Measurements from ENCODE around the gene SRGAP1.

The SRGAP1 gene

GRCh38 chr12:63916561-63917476 is 72.3 kb downstream of the SRGAP1 start:
- no peaks in the 10 kb centered on the region for H3K27me3 ChIP-seq (ENCODE audit: control insufficient read depth, insufficient read depth, low read length)

GRCh38 chr12:63917477-63917862 is 73.0 kb downstream of the SRGAP1 start:
- no peaks in the 10 kb centered on the region for H3K27me3 ChIP-seq (ENCODE audit: control insufficient read depth, insufficient read depth, low read length)
- peaks cover 39% of the 10 kb centered on the region for H3K4me1 ChIP-seq (ENCODE audit: control insufficient read depth, insufficient read depth, low read length)
- H3K9ac ChIP-seq (ENCODE audit: low read length) = no peak overlapping the region
- no peaks in the 10 kb centered on the region for H3K36me3 ChIP-seq (ENCODE audit: control insufficient read depth, insufficient read depth, low read length)
- no peak overlapping the region for H3K4me3 ChIP-seq (ENCODE audit: low read length)
- H3K9me3 ChIP-seq (ENCODE audit: control insufficient read depth, low read length) = no peaks in the 10 kb centered on the region

More at GRCh38 chr12:63916561-63917476, 72.3 kb downstream of the SRGAP1 start:
- peaks cover 39% of the 10 kb centered on the region for H3K4me1 ChIP-seq (ENCODE audit: control insufficient read depth, insufficient read depth, low read length)
- H3K36me3 ChIP-seq (ENCODE audit: control insufficient read depth, insufficient read depth, low read length) = no peaks in the 10 kb centered on the region
- no peak overlapping the region for H3K9ac ChIP-seq (ENCODE audit: low read length)
- H3K4me3 ChIP-seq (ENCODE audit: low read length) = no peak overlapping the region
- H3K9me3 ChIP-seq (ENCODE audit: control insufficient read depth, low read length) = no peaks in the 10 kb centered on the region

GRCh38 chr12:63917864-63918799 is 73.6 kb downstream of the SRGAP1 start:
- Histone ChIP-seq H3K9ac (ENCODE audit: low read length) (no peak overlapping the region), H3K4me1 (ENCODE audit: control insufficient read depth, insufficient read depth, low read length) (peaks cover 39% of the 10 kb centered on the region), H3K36me3 (ENCODE audit: control insufficient read depth, insufficient read depth, low read length) (no peaks in the 10 kb centered on the region), H3K9me3 (ENCODE audit: control insufficient read depth, low read length) (no peaks in the 10 kb centered on the region), H3K27me3 (ENCODE audit: control insufficient read depth, insufficient read depth, low read length) (no peaks in the 10 kb centered on the region), H3K4me3 (ENCODE audit: low read length) (no peak overlapping the region)

- H3K4me1 ChIP-seq (ENCODE audit: control insufficient read depth, insufficient read depth, low read length) = peaks cover 39% of the 10 kb centered on the region
- no peak overlapping the region for H3K9ac ChIP-seq (ENCODE audit: low read length)
- no peaks in the 10 kb centered on the region for H3K27me3 ChIP-seq (ENCODE audit: control insufficient read depth, insufficient read depth, low read length)
- no peaks in the 10 kb centered on the region for H3K9me3 ChIP-seq (ENCODE audit: control insufficient read depth, low read length)
- no peaks in the 10 kb centered on the region for H3K36me3 ChIP-seq (ENCODE audit: control insufficient read depth, insufficient read depth, low read length)
- no peak overlapping the region for H3K4me3 ChIP-seq (ENCODE audit: low read length)
Observed at GRCh38 chr12:63918800-63919300, 74.3 kb downstream of the SRGAP1 start.

GRCh38 chr12:63919756-63920155 is 75.3 kb downstream of the SRGAP1 start:
- H3K4me3 ChIP-seq (ENCODE audit: low read length) = no peak overlapping the region
- H3K4me1 ChIP-seq (ENCODE audit: control insufficient read depth, insufficient read depth, low read length) = peaks cover 39% of the 10 kb centered on the region
- H3K27me3 ChIP-seq (ENCODE audit: control insufficient read depth, insufficient read depth, low read length) = no peaks in the 10 kb centered on the region
- no peaks in the 10 kb centered on the region for H3K9me3 ChIP-seq (ENCODE audit: control insufficient read depth, low read length)
- H3K36me3 ChIP-seq (ENCODE audit: control insufficient read depth, insufficient read depth, low read length) = no peaks in the 10 kb centered on the region
- H3K9ac ChIP-seq (ENCODE audit: low read length) = no peak overlapping the region

- Histone ChIP-seq H3K4me1 (ENCODE audit: control insufficient read depth, insufficient read depth, low read length) (peaks cover 25% of the 10 kb centered on the region), H3K27me3 (ENCODE audit: control insufficient read depth, insufficient read depth, low read length) (no peaks in the 10 kb centered on the region), H3K9me3 (ENCODE audit: control insufficient read depth, low read length) (no peaks in the 10 kb centered on the region), H3K9ac (ENCODE audit: low read length) (no peak overlapping the region), H3K4me3 (ENCODE audit: low read length) (no peak overlapping the region), H3K36me3 (ENCODE audit: control insufficient read depth, insufficient read depth, low read length) (no peaks in the 10 kb centered on the region)
Observed at GRCh38 chr12:63921157-63921556, 76.7 kb downstream of the SRGAP1 start.

- Histone ChIP-seq H3K9me3 (ENCODE audit: control insufficient read depth, low read length) (no peaks in the 10 kb centered on the region), H3K4me3 (ENCODE audit: low read length) (no peak overlapping the region), H3K9ac (ENCODE audit: low read length) (no peak overlapping the region), H3K4me1 (ENCODE audit: control insufficient read depth, insufficient read depth, low read length) (peaks cover 12% of the 10 kb centered on the region), H3K27me3 (ENCODE audit: control insufficient read depth, insufficient read depth, low read length) (no peaks in the 10 kb centered on the region), H3K36me3 (ENCODE audit: control insufficient read depth, insufficient read depth, low read length) (no peaks in the 10 kb centered on the region)
Observed at GRCh38 chr12:63922474-63922873, 78.0 kb downstream of the SRGAP1 start.

GRCh38 chr12:63924781-63925180 is 80.3 kb downstream of the SRGAP1 start:
- H3K4me3 ChIP-seq (ENCODE audit: low read length) = no peak overlapping the region
- H3K9me3 ChIP-seq (ENCODE audit: control insufficient read depth, low read length) = no peaks in the 10 kb centered on the region
- H3K4me1 ChIP-seq (ENCODE audit: control insufficient read depth, insufficient read depth, low read length) = no peaks in the 10 kb centered on the region
- H3K27me3 ChIP-seq (ENCODE audit: control insufficient read depth, insufficient read depth, low read length) = no peaks in the 10 kb centered on the region
- H3K36me3 ChIP-seq (ENCODE audit: control insufficient read depth, insufficient read depth, low read length) = no peaks in the 10 kb centered on the region
- no peak overlapping the region for H3K9ac ChIP-seq (ENCODE audit: low read length)

- no peak overlapping the region for H3K4me3 ChIP-seq (ENCODE audit: low read length)
- H3K9ac ChIP-seq (ENCODE audit: low read length) = no peak overlapping the region
- no peaks in the 10 kb centered on the region for H3K36me3 ChIP-seq (ENCODE audit: control insufficient read depth, insufficient read depth, low read length)
- no peaks in the 10 kb centered on the region for H3K27me3 ChIP-seq (ENCODE audit: control insufficient read depth, insufficient read depth, low read length)
- no peaks in the 10 kb centered on the region for H3K4me1 ChIP-seq (ENCODE audit: control insufficient read depth, insufficient read depth, low read length)
- H3K9me3 ChIP-seq (ENCODE audit: control insufficient read depth, low read length) = no peaks in the 10 kb centered on the region
Observed at GRCh38 chr12:63927511-63927910, 83.0 kb downstream of the SRGAP1 start.

- Histone ChIP-seq H3K9ac (ENCODE audit: low read length) (no peak overlapping the region), H3K4me1 (ENCODE audit: control insufficient read depth, insufficient read depth, low read length) (no peaks in the 10 kb centered on the region), H3K9me3 (ENCODE audit: control insufficient read depth, low read length) (no peaks in the 10 kb centered on the region), H3K4me3 (ENCODE audit: low read length) (no peak overlapping the region), H3K27me3 (ENCODE audit: control insufficient read depth, insufficient read depth, low read length) (no peaks in the 10 kb centered on the region), H3K36me3 (ENCODE audit: control insufficient read depth, insufficient read depth, low read length) (no peaks in the 10 kb centered on the region)
Observed at GRCh38 chr12:63928305-63928704, 83.8 kb downstream of the SRGAP1 start.

- no peak overlapping the region for H3K9ac ChIP-seq (ENCODE audit: low read length)
Observed at GRCh38 chr12:63929426-63929825, 84.9 kb downstream of the SRGAP1 start.

GRCh38 chr12:63930971-63931370 is 86.5 kb downstream of the SRGAP1 start:
- no peak overlapping the region for H3K4me3 ChIP-seq (ENCODE audit: low read length)
- H3K27me3 ChIP-seq (ENCODE audit: control insufficient read depth, insufficient read depth, low read length) = no peaks in the 10 kb centered on the region
- no peaks in the 10 kb centered on the region for H3K9me3 ChIP-seq (ENCODE audit: control insufficient read depth, low read length)
- H3K9ac ChIP-seq (ENCODE audit: low read length) = no peak overlapping the region
- H3K4me1 ChIP-seq (ENCODE audit: control insufficient read depth, insufficient read depth, low read length) = no peaks in the 10 kb centered on the region
- H3K36me3 ChIP-seq (ENCODE audit: control insufficient read depth, insufficient read depth, low read length) = no peaks in the 10 kb centered on the region

More at GRCh38 chr12:63929426-63929825, 84.9 kb downstream of the SRGAP1 start:
- no peaks in the 10 kb centered on the region for H3K27me3 ChIP-seq (ENCODE audit: control insufficient read depth, insufficient read depth, low read length)
- no peaks in the 10 kb centered on the region for H3K36me3 ChIP-seq (ENCODE audit: control insufficient read depth, insufficient read depth, low read length)
- H3K9me3 ChIP-seq (ENCODE audit: control insufficient read depth, low read length) = no peaks in the 10 kb centered on the region
- H3K4me3 ChIP-seq (ENCODE audit: low read length) = no peak overlapping the region
- no peaks in the 10 kb centered on the region for H3K4me1 ChIP-seq (ENCODE audit: control insufficient read depth, insufficient read depth, low read length)

Measured in mucosa of stomach (tissue), 1 donor.